Measurements from ENCODE around the gene FOXJ1. TPM values are rescaled to one million over a fixed set of nuclear protein-coding genes. Genes with fewer than 3 reads are reported as not detected.

Gene FOXJ1
- total and polyA plus RNA-seq, 2 of the 13 experiments (the other 11 are each of a cell fraction or from before 2014, with no cell fraction given): 0.98 to 1.6 TPM

DNA sequence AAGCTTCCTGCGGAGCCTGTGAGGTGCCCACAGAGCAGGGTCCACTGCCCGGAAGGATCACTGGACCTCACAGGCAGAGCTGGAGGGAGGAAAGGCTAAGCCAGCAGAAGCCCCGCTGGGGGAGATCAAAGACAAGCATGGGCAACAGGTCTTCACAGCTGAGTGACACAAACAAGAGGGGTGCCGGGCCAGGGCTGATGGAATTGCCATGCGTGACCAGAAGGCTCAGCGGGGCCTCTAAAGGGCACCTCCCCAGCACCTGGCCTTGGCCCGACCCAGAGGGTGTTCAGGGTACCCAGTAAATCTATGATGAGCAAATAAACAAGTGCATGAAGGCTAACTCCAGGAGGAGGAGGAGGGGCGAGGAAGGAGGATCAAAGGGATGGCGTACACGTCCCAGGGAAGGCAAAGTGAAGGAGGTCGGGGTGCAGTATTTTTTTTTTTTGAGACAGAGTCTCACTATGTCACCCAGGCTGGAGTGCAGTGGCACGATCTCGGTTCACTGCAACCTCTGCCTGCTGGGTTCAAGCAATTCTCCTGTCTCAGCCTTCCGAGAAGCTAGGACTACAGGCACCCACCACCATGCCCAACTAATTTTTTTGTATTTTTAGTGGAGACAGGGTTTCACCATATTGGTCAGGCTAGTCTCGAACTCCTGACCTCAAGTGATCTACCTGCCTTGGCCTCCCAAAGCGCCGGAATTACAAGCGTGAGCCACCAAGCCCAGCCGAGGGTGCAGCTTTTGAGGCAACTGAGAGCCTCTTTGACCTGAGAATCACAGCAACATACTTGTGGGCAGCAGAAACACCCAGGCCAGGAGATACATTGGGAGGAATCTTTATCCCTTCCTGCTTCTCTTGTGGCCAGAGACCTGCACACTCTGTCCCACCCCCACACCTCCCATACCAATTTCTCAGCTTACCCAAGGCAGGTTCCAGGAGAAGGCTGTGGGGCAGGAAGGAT is 21.4 kb downstream of the FOXJ1 start:
- Histone ChIP-seq H3K4me3 (replicated peaks in 1 of 3; ENCODE audit: insufficient read depth in 1 of 3, low read depth in 2 of 3, low read length in 3 of 3) (peak overlapping the region in 1 of 3 experiments; percentile 57; a peak in 2 of 6 replicates), H3K79me2 (ENCODE audit: insufficient read depth, low read length) (no peaks in the 10 kb centered on the region), H2AFZ (ENCODE audit: low read length) (no peak overlapping the region), H3K27ac (ENCODE audit: extremely low read length, insufficient read depth, low read length) (peak overlapping the region; percentile 37), H3K9ac (ENCODE audit: insufficient read depth, low read depth, low read length) (no peak overlapping the region), H3K4me1 (ENCODE audit: insufficient read depth, low read length) (peaks cover 28% of the 10 kb centered on the region), H3K27me3 (ENCODE audit: control insufficient read depth in 1 of 2, insufficient read depth in 2 of 2, low read length in 2 of 2) (peaks cover 0 to 13% of the 10 kb centered on the region in 2 experiments; a peak in 3 of 5 replicates), H3K9me3 (ENCODE audit: low read length) (no peaks in the 10 kb centered on the region), H3K36me3 (replicated peaks in 1 of 2; ENCODE audit: control insufficient read depth in 1 of 2, insufficient read depth in 2 of 2, low read length in 2 of 2) (no peaks in the 10 kb centered on the region; a peak in 1 of 5 replicates), H3K4me2 (ENCODE audit: low read depth, low read length) (peak overlapping the region; percentile 76), H4K20me1 (ENCODE audit: insufficient read depth, low read length) (no peaks in the 10 kb centered on the region)
- intact Hi-C loops (cut with micrococcal nuclease; ENCODE audit: unreplicated experiment) (no loop called here), in situ Hi-C loops (cut with HindIII; ENCODE audit: extremely low pct_ligation_motif_present, low pct_unique_long_range_greater_than_20kb) (loop anchor here (5.0 kb wide), 2 partner anchors 38 to 158 kb away; no protein-coding TSS in a partner anchor)
- FAIRE-seq (peak; percentile 67), DNase-seq (ENCODE audit: low spot score) (peak; percentile 70), ATAC-seq (peak; percentile 55)
- WGBS (ENCODE audit: low lambda C conversion rate): 6% methylated on average over 19 of the region's 19 CpGs
- ChIA-PET CTCF (ENCODE audit: low intra/inter-chr PET ratio, low total read pairs) (interaction anchor here (3.8 to 4.6 kb wide), 2 partner anchors 27 to 63 kb away, joined by 50 to 78 read pairs; no protein-coding TSS in a partner anchor), POLR2A (interaction anchor here (0.9 to 3.1 kb wide), 10 partner anchors 13 to 147 kb away, joined by 3 to 14 read pairs (median 4); partner anchors contain the start of gene UBALD2)
- BruUV-seq (replicated peaks): no TSS peak
- TF ChIP-seq NR2F6 (IDR thresholded peaks at IDR 0.05): peak; percentile 66
- TF ChIP-seq NR2F6 (CRISPR knock-in tag; IDR thresholded peaks at IDR 0.05): peak; percentile 88
- 0 out of 2 replicates have a peak, but pooled peaks have one; percentile 19 for TF ChIP-seq ZNF121 (CRISPR knock-in tag; IDR thresholded peaks at IDR 0.05)
- no peak for TF ChIP-seq PRDM4 (CRISPR knock-in tag; IDR thresholded peaks at IDR 0.05; ENCODE audit: borderline replicate concordance)
- no peak for TF ChIP-seq KLF11 (CRISPR knock-in tag; IDR thresholded peaks at IDR 0.05)
- no peak for TF ChIP-seq ZNF672 (CRISPR knock-in tag; IDR thresholded peaks at IDR 0.05)
- TF ChIP-seq NFKB2 (CRISPR knock-in tag; IDR thresholded peaks at IDR 0.05; ENCODE audit: borderline replicate concordance): 0 out of 2 replicates have a peak, but pooled peaks have one; percentile 13
- TF ChIP-seq TCF12 (IDR thresholded peaks at IDR 0.05): no peak
- 0 out of 2 replicates have a peak, but pooled peaks have one; percentile 18 for TF ChIP-seq TCF12 (CRISPR knock-in tag; IDR thresholded peaks at IDR 0.05)
- 0 out of 2 replicates have a peak, but pooled peaks have one; percentile 12 for TF ChIP-seq ZNF782 (CRISPR knock-in tag; IDR thresholded peaks at IDR 0.05; ENCODE audit: borderline replicate concordance)
- TF ChIP-seq HOXA5 (CRISPR knock-in tag; IDR thresholded peaks at IDR 0.05): no peak
- peak; percentile 54; the same call in 1 of the 2 replicates for TF ChIP-seq HDAC2 (CRISPR knock-in tag; IDR thresholded peaks at IDR 0.05)
- TF ChIP-seq ZNF768 (CRISPR knock-in tag; IDR thresholded peaks at IDR 0.05): no peak
- TF ChIP-seq ZBTB7A (CRISPR knock-in tag; IDR thresholded peaks at IDR 0.05): peak; percentile 78; the same call in 1 of the 2 replicates
- no peak for TF ChIP-seq ZBTB37 (CRISPR knock-in tag; IDR thresholded peaks at IDR 0.05)
- TF ChIP-seq HMG20B (CRISPR knock-in tag; conservative IDR thresholded peaks at IDR 0.05): peak; percentile 82; the same call in 1 of the 2 replicates
- peak; percentile 48; the same call in 1 of the 2 replicates for TF ChIP-seq TFE3 (CRISPR knock-in tag; IDR thresholded peaks at IDR 0.05)
- TF ChIP-seq ZNF367 (CRISPR knock-in tag; IDR thresholded peaks at IDR 0.05; ENCODE audit: borderline replicate concordance): no peak
- no peak for TF ChIP-seq RAD51 (IDR thresholded peaks at IDR 0.05; ENCODE audit: borderline replicate concordance)
